Measurements from ENCODE around the gene CCSER2. TPM values are rescaled to one million over a fixed set of nuclear protein-coding genes. Genes with fewer than 3 reads are reported as not detected.

The CCSER2 gene
- polyA plus RNA-seq, 4 donors, result 9.8 to 22.8 (median 16.2) TPM

DNA sequence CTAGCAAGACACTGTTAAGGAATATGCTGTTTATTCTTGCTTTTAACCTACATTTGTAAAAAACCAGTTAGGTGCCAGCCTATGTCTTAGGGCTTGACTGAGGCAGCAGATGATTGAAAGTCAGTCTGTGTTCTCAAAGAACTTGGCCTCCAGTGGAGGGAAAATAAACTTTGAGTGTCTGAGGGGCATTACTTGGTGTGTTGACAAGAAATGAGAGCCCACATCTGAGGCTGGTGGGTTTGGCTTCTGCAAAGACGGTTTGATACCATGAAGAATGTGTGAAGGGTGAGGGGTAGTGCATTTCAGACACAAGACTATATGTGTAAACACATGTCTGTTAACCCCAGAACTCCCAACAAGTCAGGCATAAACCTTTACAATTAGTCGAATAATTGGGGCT is 28.5 kb downstream of the CCSER2 start:
- no peaks in the 10 kb centered on the region for H3K9me3 ChIP-seq (ENCODE audit: control insufficient read depth in 2 of 2, insufficient read depth in 1 of 2, low read depth in 1 of 2, low read length in 1 of 2)
- no peak overlapping the region for H3K4me3 ChIP-seq (ENCODE audit: low read depth in 1 of 3, low read length in 3 of 3)
- H3K4me1 ChIP-seq (ENCODE audit: control insufficient read depth in 3 of 3, insufficient read depth in 2 of 3, low read depth in 1 of 3, low read length in 2 of 3), result peaks cover 0 to 4% (median 2%) of the 10 kb centered on the region in 3 donors
- no peaks in the 10 kb centered on the region for H3K27me3 ChIP-seq (ENCODE audit: control insufficient read depth in 3 of 3, insufficient read depth in 3 of 3, low read length in 3 of 3)
- DNase-seq, result no peak
- H3K27ac ChIP-seq (ENCODE audit: low read depth in 1 of 3, low read length in 2 of 3), result no peak overlapping the region
- FAIRE-seq, result no peak
- no peaks in the 10 kb centered on the region for H3K36me3 ChIP-seq (ENCODE audit: control insufficient read depth in 3 of 3, insufficient read depth in 2 of 3, low read depth in 1 of 3, low read length in 3 of 3)
- 76 to 88% (median 85%) methylated on average over 2 of the region's 2 CpGs for WGBS, 3 donors

DNA sequence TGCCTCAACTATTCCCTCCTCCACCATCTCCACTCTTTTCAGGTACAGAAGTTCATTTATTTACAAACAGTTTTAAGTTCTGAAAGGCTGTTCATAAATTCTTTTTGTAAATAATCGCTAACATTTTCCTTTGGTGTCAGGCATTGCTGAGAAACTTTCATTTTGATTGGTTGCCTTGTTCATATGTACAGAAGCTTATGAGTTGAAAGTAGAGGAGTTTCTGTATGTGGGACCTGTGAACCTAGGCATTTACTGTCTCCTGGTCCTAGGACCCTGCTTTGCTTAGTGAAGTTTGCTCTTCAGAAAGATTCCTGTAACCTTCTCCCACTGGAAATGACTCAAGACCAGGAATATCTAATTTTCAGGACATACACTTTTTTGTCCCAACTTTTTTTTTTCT is 30.4 kb downstream of the CCSER2 start:
- WGBS, 3 donors, result 71 to 89% (median 80%) methylated on average over 1 of the region's 1 CpG

DNA sequence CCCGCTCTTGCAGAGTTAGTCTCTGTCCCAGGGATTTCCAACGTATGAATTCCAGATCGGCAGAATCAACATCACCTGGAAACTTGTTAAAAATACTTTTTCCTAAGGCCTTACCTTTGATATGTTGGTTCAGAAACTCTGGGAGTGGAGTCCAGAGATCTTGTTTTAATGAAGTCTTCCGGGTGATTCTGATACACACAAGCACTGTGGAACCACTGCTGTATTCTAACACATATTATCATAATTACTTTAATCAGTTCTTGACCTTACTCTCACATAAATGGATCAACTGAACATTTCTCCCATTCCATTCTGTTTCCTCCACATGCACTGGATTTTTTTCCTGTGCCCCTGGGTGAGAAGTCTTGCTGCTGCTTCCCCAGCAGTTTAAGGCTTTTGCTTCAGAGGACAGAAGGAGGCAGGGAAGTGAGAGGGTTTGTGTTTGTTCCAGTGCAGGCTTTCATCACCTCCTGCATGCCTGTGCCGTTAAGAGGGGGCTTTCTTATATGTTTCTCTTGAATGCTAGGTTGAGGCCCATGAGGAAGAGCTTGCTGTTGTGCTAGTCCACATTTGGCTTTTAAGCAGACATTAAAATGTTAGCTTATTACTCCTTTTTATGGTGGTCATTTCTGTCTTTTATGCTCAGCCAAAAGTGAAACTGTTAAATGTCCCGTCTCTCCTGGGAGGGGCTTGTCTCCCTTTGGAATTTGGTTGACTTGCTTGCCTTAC is 32.4 kb downstream of the CCSER2 start:
- H3K27me3 ChIP-seq (ENCODE audit: control insufficient read depth in 3 of 3, insufficient read depth in 3 of 3, low read length in 3 of 3), result no peaks in the 10 kb centered on the region
- FAIRE-seq (no peak), DNase-seq (peak; percentile 12 to 55)
- H3K9me3 ChIP-seq (ENCODE audit: control insufficient read depth in 2 of 2, insufficient read depth in 1 of 2, low read depth in 1 of 2, low read length in 1 of 2), result no peaks in the 10 kb centered on the region
- 25 to 39% (median 33%) methylated on average over 6 of the region's 6 CpGs for WGBS, 3 donors
- peak overlapping the region in 2 of 3 donors; percentile 11 to 78 for H3K27ac ChIP-seq (ENCODE audit: low read depth in 1 of 3, low read length in 2 of 3)
- no peaks in the 10 kb centered on the region for H3K36me3 ChIP-seq (ENCODE audit: control insufficient read depth in 3 of 3, insufficient read depth in 2 of 3, low read depth in 1 of 3, low read length in 3 of 3)
- H3K4me1 ChIP-seq (ENCODE audit: control insufficient read depth in 3 of 3, insufficient read depth in 2 of 3, low read depth in 1 of 3, low read length in 2 of 3), result peaks cover 0 to 4% (median 2%) of the 10 kb centered on the region in 3 donors
- no peak overlapping the region for H3K4me3 ChIP-seq (ENCODE audit: low read depth in 1 of 3, low read length in 3 of 3)

More for the DNA sequence above, 30.4 kb downstream of the CCSER2 start:
- H3K36me3 ChIP-seq (ENCODE audit: control insufficient read depth in 3 of 3, insufficient read depth in 2 of 3, low read depth in 1 of 3, low read length in 3 of 3), result no peaks in the 10 kb centered on the region
- H3K9me3 ChIP-seq (ENCODE audit: control insufficient read depth in 2 of 2, insufficient read depth in 1 of 2, low read depth in 1 of 2, low read length in 1 of 2), result no peaks in the 10 kb centered on the region
- peaks cover 0 to 4% (median 2%) of the 10 kb centered on the region in 3 donors for H3K4me1 ChIP-seq (ENCODE audit: control insufficient read depth in 3 of 3, insufficient read depth in 2 of 3, low read depth in 1 of 3, low read length in 2 of 3)
- DNase-seq (no peak), FAIRE-seq (no peak)
- H3K27me3 ChIP-seq (ENCODE audit: control insufficient read depth in 3 of 3, insufficient read depth in 3 of 3, low read length in 3 of 3), result no peaks in the 10 kb centered on the region
- H3K27ac ChIP-seq (ENCODE audit: low read depth in 1 of 3, low read length in 2 of 3), result no peak overlapping the region
- H3K4me3 ChIP-seq (ENCODE audit: low read depth in 1 of 3, low read length in 3 of 3), result no peak overlapping the region

DNA sequence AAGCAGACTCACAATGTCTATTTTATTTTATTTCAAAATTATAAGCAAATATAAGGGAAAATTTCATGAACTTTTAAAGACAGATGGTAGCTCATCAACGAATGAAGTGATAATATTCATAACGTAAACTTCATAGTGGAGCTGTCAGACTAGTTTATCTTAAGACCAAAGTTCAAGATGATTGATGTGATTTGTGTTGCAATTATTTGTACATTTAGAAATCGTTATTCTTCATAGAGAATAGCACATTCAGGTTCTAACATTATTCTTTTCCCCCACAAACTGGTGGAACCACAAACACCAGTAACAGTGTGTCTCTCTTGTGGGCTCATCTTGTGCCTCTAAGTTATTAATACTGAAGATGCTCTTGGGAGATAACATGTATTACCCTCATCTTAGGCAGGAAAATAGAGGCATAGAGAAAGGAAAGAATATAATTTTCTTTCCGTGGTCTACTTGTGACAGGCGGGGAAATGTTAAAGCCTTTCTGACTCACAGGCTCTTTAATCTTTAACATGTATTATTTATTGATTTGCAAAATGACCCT is 37.0 kb downstream of the CCSER2 start:
- Histone ChIP-seq H3K9me3 (ENCODE audit: control insufficient read depth in 2 of 2, insufficient read depth in 1 of 2, low read depth in 1 of 2, low read length in 1 of 2) (no peaks in the 10 kb centered on the region), H3K27me3 (ENCODE audit: control insufficient read depth in 3 of 3, insufficient read depth in 3 of 3, low read length in 3 of 3) (no peaks in the 10 kb centered on the region), H3K27ac (ENCODE audit: low read depth in 1 of 3, low read length in 2 of 3) (no peak overlapping the region), H3K4me3 (ENCODE audit: low read depth in 1 of 3, low read length in 3 of 3) (no peak overlapping the region), H3K4me1 (ENCODE audit: control insufficient read depth in 3 of 3, insufficient read depth in 2 of 3, low read depth in 1 of 3, low read length in 2 of 3) (peaks cover 0 to 2% (median 2%) of the 10 kb centered on the region in 3 donors), H3K36me3 (ENCODE audit: control insufficient read depth in 3 of 3, insufficient read depth in 2 of 3, low read depth in 1 of 3, low read length in 3 of 3) (no peaks in the 10 kb centered on the region)
- peak in 1 of 2 donors; percentile 29 for DNase-seq
- FAIRE-seq, result no peak
- 26 to 45% (median 35%) methylated on average over 5 of the region's 5 CpGs for WGBS, 3 donors

DNA sequence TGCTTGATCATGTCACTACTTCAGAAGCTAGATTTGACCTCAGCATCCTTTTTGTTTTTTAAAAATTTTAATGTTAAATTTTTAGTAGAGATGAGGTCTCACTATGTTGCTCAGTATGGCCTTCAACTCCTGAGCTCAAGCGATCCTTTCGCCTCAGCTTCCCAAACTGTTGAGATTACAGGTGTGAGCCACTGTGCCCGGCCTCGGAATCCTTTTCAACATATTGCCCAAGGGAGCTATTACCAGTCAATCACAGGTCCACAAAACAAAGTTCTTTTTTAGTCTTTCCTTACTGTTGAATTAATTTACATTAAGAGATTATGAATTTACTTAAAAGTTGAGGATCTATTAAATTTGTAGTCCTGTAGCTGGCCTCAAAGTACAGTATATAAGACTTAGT is 37.7 kb downstream of the CCSER2 start:
- Histone ChIP-seq H3K36me3 (ENCODE audit: control insufficient read depth in 3 of 3, insufficient read depth in 2 of 3, low read depth in 1 of 3, low read length in 3 of 3) (no peaks in the 10 kb centered on the region), H3K4me3 (ENCODE audit: low read depth in 1 of 3, low read length in 3 of 3) (no peak overlapping the region), H3K4me1 (ENCODE audit: control insufficient read depth in 3 of 3, insufficient read depth in 2 of 3, low read depth in 1 of 3, low read length in 2 of 3) (no peaks in the 10 kb centered on the region), H3K9me3 (ENCODE audit: control insufficient read depth in 2 of 2, insufficient read depth in 1 of 2, low read depth in 1 of 2, low read length in 1 of 2) (no peaks in the 10 kb centered on the region), H3K27me3 (ENCODE audit: control insufficient read depth in 3 of 3, insufficient read depth in 3 of 3, low read length in 3 of 3) (no peaks in the 10 kb centered on the region), H3K27ac (ENCODE audit: low read depth in 1 of 3, low read length in 2 of 3) (no peak overlapping the region)
- 96 to 98% (median 97%) methylated on average over 4 of the region's 4 CpGs for WGBS, 3 donors
- no peak for DNase-seq
- no peak for FAIRE-seq

DNA sequence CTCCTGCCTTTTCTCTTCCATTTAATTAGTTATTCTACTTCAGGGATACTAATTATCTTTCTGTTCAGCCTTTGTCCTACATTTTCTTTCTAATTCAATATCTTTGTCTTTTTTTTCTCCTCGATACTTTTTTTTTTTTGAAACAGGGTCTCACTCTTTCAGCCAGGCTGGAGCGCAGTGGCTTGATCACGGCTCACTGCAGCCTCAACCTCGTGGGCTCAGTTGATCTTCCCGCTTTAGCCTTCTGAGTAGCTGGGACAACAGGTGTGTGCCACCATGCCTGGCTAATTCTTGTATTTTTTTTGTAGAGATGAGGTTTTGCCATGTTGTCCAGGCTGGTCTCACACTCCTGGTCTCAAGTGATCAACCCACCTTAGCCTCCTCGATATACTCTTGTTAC is 38.9 kb downstream of the CCSER2 start:
- Histone ChIP-seq H3K27me3 (ENCODE audit: control insufficient read depth in 3 of 3, insufficient read depth in 3 of 3, low read length in 3 of 3) (no peaks in the 10 kb centered on the region), H3K27ac (ENCODE audit: low read depth in 1 of 3, low read length in 2 of 3) (no peak overlapping the region), H3K4me3 (ENCODE audit: low read depth in 1 of 3, low read length in 3 of 3) (no peak overlapping the region), H3K36me3 (ENCODE audit: control insufficient read depth in 3 of 3, insufficient read depth in 2 of 3, low read depth in 1 of 3, low read length in 3 of 3) (peaks cover 0 to 7% (median 3%) of the 10 kb centered on the region in 3 donors), H3K9me3 (ENCODE audit: control insufficient read depth in 2 of 2, insufficient read depth in 1 of 2, low read depth in 1 of 2, low read length in 1 of 2) (no peaks in the 10 kb centered on the region), H3K4me1 (ENCODE audit: control insufficient read depth in 3 of 3, insufficient read depth in 2 of 3, low read depth in 1 of 3, low read length in 2 of 3) (no peaks in the 10 kb centered on the region)
- DNase-seq (no peak), FAIRE-seq (no peak)
- 93 to 95% (median 95%) methylated on average over 6 of the region's 6 CpGs for WGBS, 3 donors

DNA sequence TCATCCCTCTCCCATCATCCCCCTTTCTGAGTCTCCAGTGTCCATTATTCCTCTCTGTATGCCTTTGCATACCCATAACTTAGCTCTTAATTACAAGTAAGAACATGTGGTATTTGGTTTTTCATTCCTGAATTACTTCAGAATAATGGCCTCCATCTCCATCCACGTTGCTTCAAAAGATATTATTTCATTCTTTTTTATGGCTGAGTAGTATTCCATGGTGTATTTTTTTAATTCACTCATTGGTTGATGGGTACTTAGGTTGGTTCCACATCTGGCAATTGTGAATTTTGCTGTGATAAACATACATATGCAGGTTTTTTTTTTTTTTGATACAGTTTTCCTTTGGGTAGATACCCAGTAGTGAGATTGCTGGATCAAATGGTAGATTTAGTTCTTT is 40.4 kb downstream of the CCSER2 start:
- 85 to 100% (median 87%) methylated on average over 1 of the region's 1 CpG for WGBS, 3 donors
- H3K9me3 ChIP-seq (ENCODE audit: control insufficient read depth in 2 of 2, insufficient read depth in 1 of 2, low read depth in 1 of 2, low read length in 1 of 2), result no peaks in the 10 kb centered on the region
- peaks cover 0 to 7% (median 3%) of the 10 kb centered on the region in 3 donors for H3K36me3 ChIP-seq (ENCODE audit: control insufficient read depth in 3 of 3, insufficient read depth in 2 of 3, low read depth in 1 of 3, low read length in 3 of 3)
- no peak overlapping the region for H3K27ac ChIP-seq (ENCODE audit: low read depth in 1 of 3, low read length in 2 of 3)
- no peak for FAIRE-seq
- no peaks in the 10 kb centered on the region for H3K4me1 ChIP-seq (ENCODE audit: control insufficient read depth in 3 of 3, insufficient read depth in 2 of 3, low read depth in 1 of 3, low read length in 2 of 3)
- DNase-seq, result no peak
- H3K27me3 ChIP-seq (ENCODE audit: control insufficient read depth in 3 of 3, insufficient read depth in 3 of 3, low read length in 3 of 3), result no peaks in the 10 kb centered on the region
- H3K4me3 ChIP-seq (ENCODE audit: low read depth in 1 of 3, low read length in 3 of 3), result no peak overlapping the region

DNA sequence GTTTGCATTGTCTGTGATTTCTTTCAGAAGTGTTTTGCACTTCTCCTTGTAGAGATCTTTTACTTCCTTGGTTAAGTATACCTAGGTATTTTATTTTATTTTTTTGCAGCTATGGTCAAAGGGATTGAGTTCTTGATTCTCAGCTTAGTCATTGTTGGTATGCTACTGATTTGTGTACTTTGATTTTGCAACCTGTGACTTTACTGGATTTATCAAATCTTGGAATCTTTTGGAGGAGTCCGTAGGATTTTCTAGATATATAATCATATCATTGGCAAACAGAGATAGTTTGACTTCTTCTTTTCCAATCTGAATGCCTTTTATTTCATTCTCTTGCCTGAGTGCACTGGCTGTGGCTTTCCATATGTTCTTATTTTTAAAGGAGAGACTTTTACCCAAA is 41.9 kb downstream of the CCSER2 start:
- Histone ChIP-seq H3K27ac (ENCODE audit: low read depth in 1 of 3, low read length in 2 of 3) (no peak overlapping the region), H3K36me3 (ENCODE audit: control insufficient read depth in 3 of 3, insufficient read depth in 2 of 3, low read depth in 1 of 3, low read length in 3 of 3) (peaks cover 0 to 10% (median 3%) of the 10 kb centered on the region in 3 donors), H3K9me3 (ENCODE audit: control insufficient read depth in 2 of 2, insufficient read depth in 1 of 2, low read depth in 1 of 2, low read length in 1 of 2) (no peaks in the 10 kb centered on the region), H3K4me1 (ENCODE audit: control insufficient read depth in 3 of 3, insufficient read depth in 2 of 3, low read depth in 1 of 3, low read length in 2 of 3) (no peaks in the 10 kb centered on the region), H3K4me3 (ENCODE audit: low read depth in 1 of 3, low read length in 3 of 3) (no peak overlapping the region), H3K27me3 (ENCODE audit: control insufficient read depth in 3 of 3, insufficient read depth in 3 of 3, low read length in 3 of 3) (no peaks in the 10 kb centered on the region)
- FAIRE-seq (no peak), DNase-seq (no peak)
- WGBS, 3 donors, result 78 to 86% (median 85%) methylated on average over 1 of the region's 1 CpG
